ENCODE data around the gene ZNF341.

DNA sequence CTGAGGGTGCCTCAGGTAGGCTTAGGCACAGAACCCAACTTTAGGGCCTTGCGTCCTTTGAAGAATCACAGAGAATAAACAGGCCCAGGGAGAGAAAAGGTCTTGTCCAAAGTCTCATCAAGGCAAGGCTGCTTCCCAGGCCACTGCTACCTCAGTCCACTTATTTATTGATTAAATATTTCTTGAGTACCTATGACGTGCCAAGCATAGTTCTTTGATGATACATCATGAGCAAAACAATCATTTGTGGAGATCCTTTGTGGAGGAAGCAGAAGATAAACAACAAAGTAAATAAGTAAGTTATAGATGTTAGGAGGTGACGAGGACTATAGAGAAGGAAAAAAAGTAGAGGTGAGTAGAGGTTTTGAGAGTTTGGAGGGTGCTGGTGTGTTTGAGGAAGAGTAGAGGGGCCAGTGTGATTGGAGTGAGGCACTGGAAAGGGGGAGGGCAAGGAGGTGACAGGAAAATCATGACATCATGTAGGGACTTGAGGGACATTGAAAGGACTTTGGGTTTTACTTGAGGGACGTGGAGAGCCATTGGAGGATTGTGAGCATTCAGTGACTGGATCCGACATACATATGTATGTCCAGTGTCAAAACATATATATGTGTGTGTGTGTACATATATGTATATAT, 65.2 kb downstream of the ZNF341 start:
- TF ChIP-seq, protein P1, sequence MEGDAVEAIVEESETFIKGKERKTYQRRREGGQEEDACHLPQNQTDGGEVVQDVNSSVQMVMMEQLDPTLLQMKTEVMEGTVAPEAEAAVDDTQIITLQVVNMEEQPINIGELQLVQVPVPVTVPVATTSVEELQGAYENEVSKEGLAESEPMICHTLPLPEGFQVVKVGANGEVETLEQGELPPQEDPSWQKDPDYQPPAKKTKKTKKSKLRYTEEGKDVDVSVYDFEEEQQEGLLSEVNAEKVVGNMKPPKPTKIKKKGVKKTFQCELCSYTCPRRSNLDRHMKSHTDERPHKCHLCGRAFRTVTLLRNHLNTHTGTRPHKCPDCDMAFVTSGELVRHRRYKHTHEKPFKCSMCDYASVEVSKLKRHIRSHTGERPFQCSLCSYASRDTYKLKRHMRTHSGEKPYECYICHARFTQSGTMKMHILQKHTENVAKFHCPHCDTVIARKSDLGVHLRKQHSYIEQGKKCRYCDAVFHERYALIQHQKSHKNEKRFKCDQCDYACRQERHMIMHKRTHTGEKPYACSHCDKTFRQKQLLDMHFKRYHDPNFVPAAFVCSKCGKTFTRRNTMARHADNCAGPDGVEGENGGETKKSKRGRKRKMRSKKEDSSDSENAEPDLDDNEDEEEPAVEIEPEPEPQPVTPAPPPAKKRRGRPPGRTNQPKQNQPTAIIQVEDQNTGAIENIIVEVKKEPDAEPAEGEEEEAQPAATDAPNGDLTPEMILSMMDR (IDR thresholded peaks at IDR 0.05), result no peak
- no peak for TF ChIP-seq POLR2AphosphoS5 (IDR thresholded peaks at IDR 0.05; ENCODE audit: insufficient read depth in 1 of 2, low read depth in 1 of 2)
